NCI-H524 (cell line): ENCODE measurements around the gene RAD9B.
A peak's percentile ranks its signal among the peaks of the same experiment; 100 is the strongest.
"Not testable (repeated sequence)": the region's sequence is repeated elsewhere in the genome, so short reads cannot be mapped to it uniquely, and the experiment has no call there.

Experiments
- DNase-seq, 2 experiments: peaks; one replicate each; lab custom pipeline; 2025; lab: John Stamatoyannopoulos, UW

RAD9B gene

DNA sequence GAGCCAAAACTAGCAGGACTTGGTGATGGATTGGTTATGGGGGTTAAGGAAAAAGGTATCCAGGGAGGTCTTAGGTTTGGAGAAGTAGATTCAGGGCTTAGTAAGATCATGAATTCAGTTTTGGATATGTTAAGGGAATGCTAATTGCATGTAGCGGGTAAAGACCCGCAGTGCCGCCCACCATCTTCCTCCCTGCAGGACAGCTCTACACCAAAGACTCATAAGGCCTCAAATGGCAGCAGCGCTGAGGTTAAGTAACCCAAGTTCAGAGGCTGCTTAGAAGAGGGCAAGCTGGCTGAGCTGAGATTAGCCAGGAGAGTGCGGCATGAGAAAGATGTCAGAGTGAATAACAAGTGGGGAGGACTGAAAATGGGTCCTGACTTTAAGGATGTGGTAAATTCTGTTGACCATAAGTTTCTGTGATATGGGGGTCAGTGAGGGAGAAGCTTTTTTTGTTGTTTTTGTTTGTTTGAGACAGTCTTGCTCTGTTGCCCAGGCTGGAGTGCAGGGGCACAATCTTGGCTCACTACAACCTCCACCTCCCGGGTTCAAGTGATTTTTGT, 26.2 kb downstream of the RAD9B start:
- DNase-seq, result no peak

DNA sequence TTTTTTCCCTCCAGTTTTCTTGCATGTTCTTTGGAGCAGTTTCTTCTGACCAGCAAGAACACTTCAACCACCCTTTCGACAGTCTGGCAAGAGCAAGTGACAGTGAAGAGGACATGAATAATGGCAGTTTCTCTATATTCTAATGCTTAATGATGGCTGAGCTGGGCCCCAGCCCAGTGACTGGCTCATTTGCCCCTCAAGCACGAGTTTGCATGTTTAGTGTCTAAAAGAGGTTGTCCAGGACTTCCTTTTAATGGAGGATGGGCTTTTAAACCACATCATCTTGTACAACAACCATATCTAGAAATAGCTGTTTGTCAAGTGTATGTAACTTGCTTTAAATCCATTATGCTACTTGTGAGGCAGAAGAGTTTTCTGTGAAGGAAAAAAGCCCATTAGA, 28.4 kb downstream of the RAD9B start:
- DNase-seq, result no peak

DNA sequence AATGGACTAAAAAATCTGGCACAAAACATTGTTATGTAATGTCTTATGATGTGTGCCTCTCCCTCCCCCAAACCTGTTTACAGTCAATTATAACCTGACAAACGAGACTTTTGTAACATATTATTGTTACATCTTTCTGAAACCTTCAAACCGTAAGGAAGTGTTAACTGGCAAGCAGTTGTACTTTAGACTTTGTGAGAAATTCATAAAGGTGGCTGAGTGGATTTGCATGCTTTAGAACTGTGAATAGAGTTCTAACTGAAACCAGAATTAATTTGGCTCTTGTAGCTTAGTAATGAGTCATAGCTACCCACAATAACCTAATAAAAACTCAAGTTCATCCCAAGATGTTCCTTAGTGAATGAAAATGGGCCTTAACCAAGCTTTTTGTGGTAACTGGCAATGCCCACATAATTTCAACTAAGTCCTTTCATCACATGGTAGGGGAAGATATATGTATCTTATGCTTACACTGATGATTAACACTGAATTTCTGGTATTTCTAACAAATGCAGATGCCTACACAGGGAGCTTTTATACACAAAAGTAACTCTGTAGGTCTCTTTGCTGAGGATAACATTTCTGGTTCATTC, 29.7 kb downstream of the RAD9B start:
- no peak for DNase-seq

DNA sequence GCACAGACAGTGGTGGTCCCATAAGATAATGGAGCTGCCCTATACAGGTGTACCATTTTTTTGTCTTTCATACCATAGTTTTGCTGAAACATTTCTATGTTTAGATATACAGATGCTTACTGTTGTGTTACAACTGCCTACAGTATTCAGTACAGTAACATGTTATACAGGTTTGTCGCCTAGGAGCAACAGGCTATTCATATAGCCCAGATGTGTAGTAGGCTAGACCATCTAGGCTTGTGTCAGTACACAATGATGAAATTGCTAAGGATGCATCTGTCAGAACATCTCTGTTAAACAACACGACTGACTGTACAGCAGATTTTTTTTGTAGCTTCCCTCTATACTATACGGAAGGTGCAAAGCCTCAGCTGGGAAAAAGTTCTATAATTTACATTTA, 30.5 kb downstream of the RAD9B start:
- DNase-seq, result no peak

DNA sequence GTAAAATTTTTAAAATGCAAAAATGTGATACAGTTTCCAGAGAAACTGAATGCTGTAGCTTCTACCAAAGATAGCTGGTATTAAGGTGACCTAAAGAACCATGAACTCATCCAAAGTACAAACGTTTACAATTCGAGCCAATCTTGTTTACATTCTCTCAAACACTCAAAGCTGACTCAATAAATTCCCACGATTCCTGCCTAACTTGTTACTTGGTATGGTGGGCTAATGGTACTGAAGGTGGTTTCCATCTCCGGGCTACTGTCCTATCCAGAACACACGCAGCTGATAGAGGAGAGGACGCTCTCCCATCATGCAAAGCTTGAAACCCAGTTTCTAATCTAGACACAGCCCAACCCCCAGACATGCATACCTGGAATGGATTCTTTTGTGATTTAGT, 31.5 kb downstream of the RAD9B start:
- DNase-seq, result no peak

DNA sequence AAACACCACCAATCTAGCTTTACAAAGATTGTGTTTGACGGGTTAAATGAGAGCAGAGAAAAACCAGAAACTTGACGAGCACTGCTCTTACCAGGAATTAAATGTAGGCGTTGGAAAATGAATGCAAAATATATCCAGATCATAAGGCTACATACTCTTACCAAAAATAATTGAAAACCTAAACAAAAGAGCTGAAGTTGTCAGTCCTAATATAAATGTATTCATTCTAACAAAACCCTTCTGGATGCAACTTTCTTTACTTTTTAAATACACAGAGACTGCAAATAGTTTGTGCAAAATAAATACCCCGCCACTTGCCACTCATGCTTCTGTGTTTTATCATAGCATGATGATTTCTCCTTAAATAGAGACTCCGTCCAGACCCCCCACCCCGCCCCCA, 32.7 kb downstream of the RAD9B start:
- no peak for DNase-seq

DNA sequence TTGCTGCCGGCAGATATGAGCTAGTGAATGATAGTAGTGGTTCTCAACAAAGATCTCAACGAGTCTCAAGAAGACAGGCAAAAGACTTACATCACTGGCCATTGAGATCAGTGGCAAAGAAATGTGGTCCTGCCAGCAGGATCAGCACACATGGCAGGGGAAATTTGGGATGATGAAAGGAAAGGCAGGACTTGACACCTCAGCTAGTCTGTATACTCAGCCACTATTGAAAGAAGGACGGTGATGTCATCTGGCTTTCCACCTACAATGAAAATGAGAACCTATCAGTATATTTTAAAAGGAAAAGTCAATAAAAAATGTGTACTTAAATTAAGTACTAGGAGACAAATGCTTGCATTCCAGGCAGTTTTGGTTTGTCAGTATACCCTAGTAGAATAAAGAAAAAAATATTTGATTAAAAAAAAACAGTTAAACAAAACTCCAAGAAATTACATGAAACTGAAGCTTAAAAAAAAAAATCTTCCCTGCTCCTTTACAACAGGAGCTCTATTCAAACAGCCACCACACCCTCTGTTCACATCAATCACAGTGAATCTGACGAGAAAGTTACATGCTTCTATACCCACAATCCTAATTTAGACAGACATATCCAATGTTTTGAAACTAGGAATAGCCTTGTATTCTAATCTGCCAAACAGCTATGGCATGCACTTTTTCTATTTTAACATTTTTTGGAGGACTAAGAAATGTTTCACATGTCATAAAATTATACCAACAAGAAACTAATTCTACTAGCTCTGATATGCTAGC, 34.9 kb downstream of the RAD9B start:
- no peak for DNase-seq

DNA sequence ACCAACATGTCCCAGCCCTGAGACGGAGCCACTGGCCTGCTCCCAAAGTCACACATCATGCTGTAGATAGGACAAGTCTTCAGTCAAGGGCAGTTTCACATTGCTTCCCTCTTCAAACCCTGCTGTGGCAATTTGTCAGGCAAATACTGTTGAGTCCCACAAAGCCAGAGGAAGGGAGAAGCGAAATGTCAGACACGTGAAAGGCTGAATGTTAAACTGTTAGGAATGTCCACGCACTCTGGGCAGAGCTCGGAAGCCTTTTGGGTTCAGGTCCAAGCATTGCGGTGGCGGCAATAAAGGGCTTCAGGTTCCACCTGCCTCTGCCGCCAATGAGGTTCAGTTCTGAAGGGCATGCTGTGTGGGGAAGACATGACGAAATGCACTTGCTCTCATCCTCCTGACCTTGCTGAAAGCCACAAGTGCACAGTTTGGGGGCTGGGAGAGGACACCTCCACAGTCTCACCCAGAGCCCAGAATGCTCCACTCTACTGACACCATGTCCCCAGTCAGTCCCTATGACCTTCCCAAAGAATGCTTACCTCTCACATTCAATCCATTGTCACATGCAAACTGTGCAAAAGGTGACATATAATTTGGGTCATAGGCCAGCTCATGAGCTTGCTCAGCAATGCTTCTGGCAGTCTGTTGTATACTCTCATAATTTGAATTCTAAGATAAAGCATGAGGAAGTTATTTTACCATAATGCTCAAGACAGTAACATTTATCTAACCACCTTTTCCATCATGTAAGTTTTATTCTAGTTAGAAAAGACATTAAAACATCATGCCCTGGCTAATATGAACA, 35.7 kb downstream of the RAD9B start:
- no peak for DNase-seq

DNA sequence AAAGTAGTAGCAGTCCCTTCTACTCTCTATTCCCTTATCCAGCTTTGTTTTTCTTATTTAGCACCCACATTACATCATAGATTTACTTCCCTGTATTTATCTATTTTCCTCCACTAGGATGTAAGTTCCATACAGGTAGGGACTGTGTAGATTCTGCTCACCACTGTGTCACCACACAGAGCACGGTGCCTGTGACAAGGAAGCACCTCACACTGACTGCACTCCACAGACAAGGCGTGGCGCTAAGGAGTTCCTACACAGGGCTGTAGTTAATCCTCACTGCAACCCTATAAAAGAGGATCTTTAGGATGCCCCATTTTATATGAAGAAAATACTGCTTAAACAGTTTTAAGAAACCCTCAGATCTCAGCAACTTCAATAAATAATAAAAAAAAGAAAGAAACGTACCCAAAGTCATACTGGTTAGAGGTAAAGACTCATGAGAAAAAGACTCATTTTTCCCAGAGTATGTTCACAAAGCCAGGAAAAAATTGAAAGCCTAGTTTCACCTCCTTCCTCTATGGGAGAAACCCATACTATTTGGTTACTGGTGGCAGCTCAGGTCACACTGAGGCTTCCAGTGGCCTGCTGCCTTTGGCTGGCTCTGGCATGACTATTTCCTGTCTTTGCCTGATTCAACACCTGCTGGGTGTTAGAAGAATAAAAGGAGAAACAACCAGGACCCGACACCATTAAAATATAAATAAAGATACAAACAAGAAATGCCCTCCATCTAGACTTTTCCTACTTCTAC, 36.9 kb downstream of the RAD9B start:
- DNase-seq, result no peak

DNA sequence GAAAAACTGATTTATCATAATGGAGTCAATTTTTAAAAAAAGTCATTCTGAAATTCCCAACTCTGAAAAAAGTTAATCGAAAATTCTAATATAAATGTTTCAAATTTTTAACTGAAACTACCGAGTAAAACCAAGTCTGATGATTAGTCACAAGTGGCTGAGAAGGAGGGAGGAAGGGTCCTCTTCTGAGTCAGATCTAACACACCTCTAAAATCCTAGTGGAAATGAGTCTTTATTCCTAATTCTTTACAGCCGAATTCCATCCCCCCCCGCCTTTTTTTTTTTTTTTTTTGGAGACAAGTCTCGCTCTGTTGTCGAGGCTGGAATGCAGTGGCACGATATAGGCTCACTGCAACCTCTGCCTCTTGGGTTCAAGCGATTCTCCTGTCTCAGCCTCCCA, 37.9 kb downstream of the RAD9B start:
- no peak for DNase-seq

DNA sequence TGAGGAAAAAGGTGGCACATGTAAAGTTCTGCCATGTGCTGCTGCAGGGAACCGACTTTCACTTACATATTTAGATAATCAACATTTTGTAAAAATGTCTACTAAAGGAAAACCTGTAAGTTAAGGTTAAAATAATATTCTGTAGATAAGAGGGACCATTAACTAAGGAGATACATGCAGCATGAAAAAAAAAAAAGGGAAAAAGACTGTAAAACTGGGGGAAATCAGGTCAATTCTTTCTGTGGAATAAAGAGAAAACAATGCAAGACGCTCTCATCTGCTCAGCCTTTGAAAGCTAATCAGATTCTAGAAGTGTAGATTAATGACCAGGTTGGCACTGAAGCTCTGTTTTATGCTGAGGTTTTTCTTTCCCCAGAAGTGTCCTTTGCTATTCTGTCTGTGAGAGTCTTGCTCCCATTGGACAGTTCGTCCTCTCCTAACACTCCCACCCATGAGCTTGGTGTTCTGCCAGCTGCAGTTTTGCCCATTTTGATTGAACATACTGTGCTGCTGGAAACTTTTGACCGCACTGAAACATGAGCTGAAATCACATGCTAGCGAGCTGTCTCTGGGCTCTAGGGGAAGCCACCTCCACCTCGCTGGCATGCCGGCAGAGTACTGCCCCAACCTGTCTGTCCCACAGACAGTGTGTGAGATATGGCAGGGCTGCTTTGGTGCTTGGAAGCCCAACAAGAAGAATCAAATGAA, 41.3 kb downstream of the RAD9B start:
- peak; percentile 69 to 89 for DNase-seq

DNA sequence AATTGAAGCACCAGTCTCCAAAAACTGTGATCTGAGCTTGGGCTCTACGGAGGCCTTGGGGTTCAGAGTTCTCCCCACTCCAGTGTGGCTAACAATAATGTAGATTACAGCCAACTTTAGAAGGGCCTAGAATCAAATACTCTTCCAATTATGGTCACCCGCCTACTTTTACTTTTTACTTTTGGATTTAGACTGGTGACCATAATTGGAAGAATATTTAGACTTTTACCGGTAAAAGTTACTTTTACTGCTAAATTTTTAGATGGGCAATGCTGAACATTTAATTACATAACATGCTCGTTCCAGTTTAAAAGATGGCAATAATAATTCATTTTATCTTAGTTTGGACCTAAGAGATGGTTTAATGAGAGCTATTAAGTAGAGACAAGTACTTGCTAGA, 41.8 kb downstream of the RAD9B start:
- no peak for DNase-seq

DNA sequence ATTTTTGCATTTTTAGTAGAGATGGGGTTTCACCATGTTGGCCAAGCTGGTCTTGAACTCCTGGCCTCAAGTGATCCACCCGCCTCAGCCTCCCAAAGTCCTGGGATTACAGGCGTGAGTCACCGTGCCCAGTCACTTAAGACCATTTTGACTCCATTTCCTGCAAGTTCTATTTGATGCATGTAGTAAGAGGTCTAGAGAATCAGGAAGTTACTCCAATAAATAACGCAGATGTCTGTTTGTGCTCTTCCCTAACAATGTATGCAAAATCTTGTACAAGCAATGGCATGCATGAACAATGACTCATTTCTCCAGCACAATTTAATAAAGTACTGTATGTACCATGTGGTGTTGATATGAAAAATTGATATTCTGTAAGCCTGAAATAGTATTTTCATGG, 43.1 kb downstream of the RAD9B start:
- not testable (repeated sequence) for DNase-seq

DNA sequence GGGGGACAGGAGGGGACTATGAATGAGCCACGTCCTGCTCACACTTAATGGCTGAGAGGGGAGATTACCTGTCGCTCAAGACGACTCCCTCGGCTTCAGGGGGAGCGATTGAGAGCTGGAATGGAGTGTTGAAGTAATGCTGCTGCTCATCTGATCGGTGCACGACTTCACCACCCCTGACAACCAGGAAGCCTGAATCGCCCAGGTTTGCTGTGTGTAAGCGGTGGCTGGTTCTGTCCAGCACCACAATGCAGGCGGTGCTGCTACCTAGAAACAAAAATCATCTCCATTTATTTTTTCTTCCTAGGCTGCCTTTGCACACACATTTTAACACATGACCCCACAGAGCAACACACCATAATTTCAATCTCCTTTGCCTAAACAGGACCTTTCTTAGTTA, 43.7 kb downstream of the RAD9B start:
- DNase-seq, result no peak

DNA sequence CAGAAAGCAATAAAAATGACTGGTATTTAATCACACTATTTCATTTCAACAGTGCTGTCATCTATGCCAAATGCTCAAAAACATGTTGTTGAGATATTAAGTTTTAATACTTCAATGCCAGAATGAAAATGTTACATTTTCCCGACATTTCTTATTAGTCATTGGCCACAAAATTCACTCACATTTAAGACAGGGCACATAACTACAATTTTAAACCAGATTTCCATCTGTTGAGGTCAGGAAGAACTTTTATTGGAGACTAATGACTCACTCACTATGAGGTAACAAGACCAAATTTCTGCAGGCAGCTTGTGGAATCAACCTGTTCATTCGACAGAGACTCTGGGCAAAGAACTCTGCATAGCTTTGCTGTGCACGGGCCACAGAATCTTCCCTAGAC, 44.2 kb downstream of the RAD9B start:
- DNase-seq, result no peak

DNA sequence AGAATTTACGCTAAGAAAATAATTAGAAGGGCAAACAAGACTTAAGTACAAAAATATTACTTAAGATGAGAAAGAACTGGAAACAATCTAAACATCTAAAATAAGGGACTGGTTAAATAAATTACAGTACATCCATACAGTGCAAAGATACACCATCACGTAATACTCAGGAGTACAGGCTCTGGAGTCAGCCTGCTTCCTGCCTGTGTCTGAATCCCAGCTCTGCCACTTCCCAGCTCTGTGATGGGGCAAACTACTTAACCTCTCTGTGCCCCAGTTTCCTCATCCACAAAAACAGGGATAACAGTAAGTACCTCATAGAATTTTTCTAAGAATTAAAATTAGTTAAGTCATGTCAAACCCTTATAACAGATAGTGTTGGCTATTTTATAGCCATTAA, 45.0 kb downstream of the RAD9B start:
- DNase-seq, result no peak

DNA sequence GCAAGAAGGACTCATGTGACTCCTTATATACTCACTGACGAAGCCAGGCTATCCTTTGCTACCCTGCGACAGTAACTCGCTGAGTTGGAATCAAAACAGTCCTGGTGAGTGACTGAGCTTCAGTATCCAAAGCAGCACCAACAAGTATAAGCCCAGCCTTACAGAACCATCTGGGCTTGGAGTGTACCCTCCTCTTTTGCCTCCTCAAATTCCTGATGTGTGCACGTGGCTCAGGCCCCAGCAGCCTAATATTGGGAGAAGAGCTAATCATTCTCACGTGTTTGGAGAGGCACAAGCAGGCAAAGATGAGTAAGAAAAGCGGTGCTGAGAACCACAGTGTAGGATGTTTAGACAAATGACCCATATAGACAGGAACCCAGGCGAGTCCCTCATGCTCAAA, 46.5 kb downstream of the RAD9B start:
- DNase-seq, result no peak

DNA sequence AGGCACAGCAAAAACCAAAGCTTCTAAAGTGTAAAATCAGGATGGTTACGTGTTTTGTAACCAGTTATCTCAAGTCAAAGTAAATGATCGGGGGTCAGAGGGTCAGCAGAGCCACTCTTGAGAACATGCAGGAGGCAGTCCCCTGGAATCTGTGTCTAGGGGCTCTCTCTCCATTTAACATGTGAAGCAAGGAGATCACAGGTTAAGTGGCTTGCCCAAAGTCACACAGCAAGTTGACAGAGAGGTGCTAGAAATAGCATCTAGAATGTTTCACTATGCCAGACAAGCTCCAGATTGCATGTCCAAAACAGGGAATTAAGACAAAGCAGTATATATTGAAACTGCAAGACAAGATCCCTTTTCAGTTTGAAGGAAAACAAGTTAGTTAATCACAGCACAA, 47.6 kb downstream of the RAD9B start:
- DNase-seq, result no peak

DNA sequence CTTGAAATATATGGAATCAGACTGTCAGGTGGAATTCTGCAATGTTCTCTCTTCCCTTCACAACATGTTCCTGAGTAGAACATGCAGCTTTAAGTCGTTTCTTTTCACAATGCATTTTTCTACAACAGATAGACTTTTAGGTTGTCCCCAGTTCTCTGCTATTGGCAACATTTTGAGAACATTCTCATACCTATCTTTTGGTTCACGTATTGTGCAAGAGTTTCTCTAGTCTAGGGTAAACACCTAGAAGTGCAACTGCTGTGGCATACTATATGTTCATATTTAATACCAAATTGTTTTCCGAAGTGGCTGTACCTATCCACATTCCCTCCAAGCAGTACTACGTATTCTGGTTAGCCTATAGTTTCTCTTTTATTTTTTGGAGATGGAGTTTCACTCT, 48.9 kb downstream of the RAD9B start:
- DNase-seq, result no peak
